Cardiac fibroblast (primary cell): ENCODE results near the gene PKHD1.

ENCODE experiments used
- DNase-seq, 2 donors: peaks; one replicate each; pipeline versions ENCODE4 v3.0.0 to v3.0.0-alpha.2; 2010; ENCODE audit warnings: low read depth in 2 of 2
- H3K4me3 ChIP-seq, 2 donors: replicated peaks in 1 of 2; 1 replicate in 1 of 2; 2 replicates in 1 of 2; pipeline ENCODE4 v1.5.1; 2011; ENCODE audit warnings: low read depth in 2 of 2, low read length in 2 of 2, mild to moderate bottlenecking in 2 of 2, moderate library complexity in 1 of 2
- CTCF ChIP-seq: IDR thresholded peaks from one replicate; pipeline ENCODE4 v1.5.1; 2011; ENCODE audit warnings: low read depth, mild to moderate bottlenecking, low read length, inconsistent platforms

Gene PKHD1

GRCh38 chr6:51788121-51788520 lies 299.3 kb downstream of the PKHD1 start:
- TF ChIP-seq CTCF = no peak
- DNase-seq = no peak
- H3K4me3 ChIP-seq = no peak overlapping the region

- no peak for DNase-seq
- no peak overlapping the region for H3K4me3 ChIP-seq
- no peak for TF ChIP-seq CTCF
Measured at GRCh38 chr6:51778666-51779065, 308.7 kb downstream of the PKHD1 start.

DNA sequence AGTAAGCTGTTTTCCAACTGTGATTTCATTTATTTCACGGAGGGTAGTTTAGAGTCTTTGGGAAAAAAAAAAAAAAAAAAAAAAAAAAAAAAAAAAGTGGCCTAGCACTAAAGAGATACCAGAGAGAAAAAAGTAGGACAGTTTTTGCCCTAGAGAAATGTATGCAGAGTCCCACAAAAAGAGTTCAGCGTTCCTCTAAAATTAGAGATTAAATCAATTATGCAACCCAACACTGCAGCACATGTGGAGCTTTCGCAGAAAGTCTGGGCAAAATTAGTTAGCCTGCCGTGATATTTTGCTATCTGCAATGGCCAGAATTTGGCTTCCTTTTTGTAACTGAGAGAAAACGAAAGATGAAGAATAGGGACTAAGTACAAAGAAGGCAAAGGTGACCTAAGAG lies 309.8 kb downstream of the PKHD1 start:
- TF ChIP-seq CTCF = no peak
- H3K4me3 ChIP-seq = no peak overlapping the region
- no peak for DNase-seq

DNA sequence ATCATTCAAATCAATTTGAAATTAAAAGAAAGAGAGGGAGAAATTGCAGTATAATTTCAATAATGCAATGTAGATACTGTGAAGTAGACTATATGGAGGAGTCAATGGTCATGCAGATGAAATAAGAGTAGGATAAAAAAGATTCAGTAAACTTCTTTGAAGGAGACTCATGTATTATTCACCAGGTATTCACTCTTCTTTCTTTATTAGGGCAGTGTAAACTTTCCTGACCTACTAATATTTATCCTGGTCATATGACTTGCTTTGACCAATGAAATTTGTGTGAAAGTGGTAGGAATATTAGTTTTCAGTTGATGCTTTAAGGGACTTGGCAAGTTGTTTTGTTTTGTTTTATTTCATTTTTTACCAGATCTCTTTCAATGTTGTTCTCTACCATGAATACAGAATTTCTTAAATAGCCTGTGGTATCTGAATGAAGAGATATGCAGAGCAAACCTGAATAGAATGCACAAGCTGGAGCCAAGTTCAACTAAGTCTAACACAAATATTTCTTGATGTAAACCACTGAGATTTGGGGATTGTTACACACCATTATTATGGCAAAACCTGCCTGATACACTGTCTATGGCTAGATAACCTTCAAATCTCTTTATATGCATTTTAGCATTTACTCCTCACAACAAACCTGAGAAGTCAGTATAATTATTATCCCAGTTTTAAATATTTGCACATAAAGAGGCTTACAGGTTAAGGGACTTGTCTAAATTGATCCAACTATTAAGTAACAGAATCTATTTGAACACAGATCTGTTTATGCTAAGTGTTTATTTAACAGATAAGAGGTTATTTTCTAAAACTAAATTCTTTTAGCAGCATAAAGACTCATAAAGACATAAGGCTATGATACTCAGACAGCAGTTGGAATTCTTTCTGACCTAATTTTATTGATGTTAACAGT lies 311.2 kb downstream of the PKHD1 start:
- no peak for DNase-seq
- H3K4me3 ChIP-seq = no peak overlapping the region
- no peak for TF ChIP-seq CTCF

DNA sequence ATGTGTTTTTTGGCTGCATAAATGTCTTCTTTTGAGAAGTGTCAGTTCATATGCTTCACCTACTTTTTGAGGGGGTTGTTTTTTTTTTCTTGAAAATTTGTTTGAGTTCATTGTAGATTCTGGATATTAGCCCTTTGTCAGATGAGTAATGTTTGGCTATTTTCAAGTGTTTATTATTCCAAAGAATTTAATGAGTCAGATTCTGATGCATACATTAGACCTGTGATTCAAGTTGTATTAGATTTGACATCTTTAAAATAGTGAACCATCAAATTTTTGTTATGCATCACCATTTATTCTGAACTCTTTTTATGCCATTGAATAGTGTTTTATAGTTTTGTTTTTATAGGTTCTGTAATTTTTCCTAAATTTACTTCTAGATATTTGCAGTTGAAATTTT lies 319.3 kb downstream of the PKHD1 start:
- H3K4me3 ChIP-seq = no peak overlapping the region
- no peak for TF ChIP-seq CTCF
- no peak for DNase-seq

DNA sequence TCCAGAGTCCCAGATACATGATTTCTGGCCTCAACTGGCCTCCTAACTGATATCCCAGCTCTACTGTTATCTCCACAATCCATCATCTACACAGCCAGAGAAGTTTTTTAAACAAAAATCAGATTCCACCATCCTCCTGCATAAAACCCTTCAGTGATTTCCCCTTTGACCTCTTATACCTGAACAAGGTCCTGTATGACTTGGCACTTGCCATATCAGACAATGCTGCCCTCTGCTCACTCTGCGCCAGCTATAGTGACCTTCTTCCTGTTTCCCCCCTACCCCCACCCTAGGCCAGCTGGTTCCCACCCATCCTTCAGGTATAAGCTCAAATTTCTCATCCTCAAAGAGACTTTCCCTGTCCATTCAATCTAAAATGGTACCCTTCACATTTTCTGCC lies 322.2 kb downstream of the PKHD1 start:
- H3K4me3 ChIP-seq = no peak overlapping the region
- TF ChIP-seq CTCF = no peak
- no peak for DNase-seq
